NB4 (cell line): Measurements from ENCODE around the gene EID2B.

Experiments
- DNase-seq: peaks from one replicate; pipeline ENCODE4 v3.0.0; 2010; ENCODE audit warnings: low read depth
- H3K4me3 ChIP-seq: one replicate; pipeline ENCODE4 v1.5.1; 2011; ENCODE audit warnings: mild to moderate bottlenecking, low read depth, low read length, moderate library complexity
- MYC ChIP-seq: IDR thresholded peaks from 2 replicates; pipeline ENCODE4 v1.6.1; 2011; ENCODE audit warnings: low read depth, low read length
- POLR2A ChIP-seq: IDR thresholded peaks from 2 replicates; pipeline ENCODE4 v1.6.1; 2011; ENCODE audit warnings: mild to moderate bottlenecking; ENCODE audit not compliant: insufficient read length; ENCODE audit errors: extremely low read depth
- TF ChIP-seq, protein P1 (sequence below): IDR thresholded peaks from 2 replicates; pipeline ENCODE4 v1.6.1; 2011; ENCODE audit warnings: low read depth, low read length
- TF ChIP-seq, protein P2 (sequence below): IDR thresholded peaks from one replicate; pipeline ENCODE4 v1.5.1; 2012; ENCODE audit warnings: low read depth, low read length

EID2B gene

DNA sequence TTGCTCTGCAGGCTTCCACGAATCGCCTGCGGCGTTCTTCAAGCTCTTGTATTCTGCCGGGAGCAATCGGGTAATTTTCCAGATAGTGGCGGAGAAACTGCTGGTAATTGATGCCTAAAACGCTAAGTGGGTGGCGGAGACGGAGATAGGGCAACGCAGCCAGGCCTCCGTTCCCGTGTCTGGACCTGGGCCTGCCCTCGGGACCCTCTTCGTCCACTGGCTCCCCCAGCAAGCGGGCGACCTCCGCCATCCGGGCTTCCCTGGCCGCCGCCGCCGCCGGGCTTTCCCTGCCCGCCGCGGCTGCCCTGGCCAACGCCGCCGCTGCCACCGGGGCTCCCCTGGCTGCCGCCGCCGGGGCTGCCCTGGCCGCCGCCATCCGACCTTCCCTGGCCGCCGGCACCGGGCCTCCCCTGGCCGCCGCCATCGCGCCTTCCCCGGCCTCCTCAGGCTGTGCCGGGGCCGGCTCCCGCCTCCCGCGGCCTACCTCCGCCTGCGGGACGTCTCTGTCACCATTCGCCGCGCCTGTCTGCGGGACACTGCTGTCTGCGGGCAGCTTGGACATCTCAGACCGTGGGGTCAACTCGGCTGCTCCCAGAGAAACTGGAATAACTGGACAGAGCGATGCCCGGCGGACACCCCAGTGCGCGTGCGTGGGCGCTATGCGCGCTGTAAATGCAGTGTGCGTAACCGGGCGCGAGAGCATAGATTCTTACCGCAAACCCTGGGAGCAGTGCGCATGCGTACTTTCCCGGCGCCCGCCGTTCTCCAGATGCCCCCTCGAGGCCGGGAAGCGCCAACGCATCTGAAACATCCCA, 7.1 kb upstream of the EID2B start, which contains the start of gene EID2:
Gene EID2, minus strand, starts transcription at position 644 of the 815 bp plus-strand sequence. Its CDS starts 82 bp downstream, at position 562.
- TF ChIP-seq, protein P1, sequence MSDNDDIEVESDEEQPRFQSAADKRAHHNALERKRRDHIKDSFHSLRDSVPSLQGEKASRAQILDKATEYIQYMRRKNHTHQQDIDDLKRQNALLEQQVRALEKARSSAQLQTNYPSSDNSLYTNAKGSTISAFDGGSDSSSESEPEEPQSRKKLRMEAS: peak; percentile 63
- TF ChIP-seq, protein P2, sequence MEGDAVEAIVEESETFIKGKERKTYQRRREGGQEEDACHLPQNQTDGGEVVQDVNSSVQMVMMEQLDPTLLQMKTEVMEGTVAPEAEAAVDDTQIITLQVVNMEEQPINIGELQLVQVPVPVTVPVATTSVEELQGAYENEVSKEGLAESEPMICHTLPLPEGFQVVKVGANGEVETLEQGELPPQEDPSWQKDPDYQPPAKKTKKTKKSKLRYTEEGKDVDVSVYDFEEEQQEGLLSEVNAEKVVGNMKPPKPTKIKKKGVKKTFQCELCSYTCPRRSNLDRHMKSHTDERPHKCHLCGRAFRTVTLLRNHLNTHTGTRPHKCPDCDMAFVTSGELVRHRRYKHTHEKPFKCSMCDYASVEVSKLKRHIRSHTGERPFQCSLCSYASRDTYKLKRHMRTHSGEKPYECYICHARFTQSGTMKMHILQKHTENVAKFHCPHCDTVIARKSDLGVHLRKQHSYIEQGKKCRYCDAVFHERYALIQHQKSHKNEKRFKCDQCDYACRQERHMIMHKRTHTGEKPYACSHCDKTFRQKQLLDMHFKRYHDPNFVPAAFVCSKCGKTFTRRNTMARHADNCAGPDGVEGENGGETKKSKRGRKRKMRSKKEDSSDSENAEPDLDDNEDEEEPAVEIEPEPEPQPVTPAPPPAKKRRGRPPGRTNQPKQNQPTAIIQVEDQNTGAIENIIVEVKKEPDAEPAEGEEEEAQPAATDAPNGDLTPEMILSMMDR: peak; percentile 34
- no peak for TF ChIP-seq MYC
- TF ChIP-seq POLR2A: peak; percentile 41
- DNase-seq: peak; percentile 89
- H3K4me3 ChIP-seq: peak within 1 kb of the TSS; percentile 78

GRCh38 chr19:39539165-39539517, 6.5 kb upstream of the EID2B start:
- H3K4me3 ChIP-seq: peak overlapping the region; percentile 78
- no peak for DNase-seq
- TF ChIP-seq POLR2A (no peak), MYC (no peak)
- TF ChIP-seq, protein P1: no peak
- TF ChIP-seq, protein P2: no peak

- DNase-seq: no peak
- no peak overlapping the region for H3K4me3 ChIP-seq
- TF ChIP-seq, protein P1: no peak
Observed at GRCh38 chr19:39533791-39534190, 1.1 kb upstream of the EID2B start.

DNA sequence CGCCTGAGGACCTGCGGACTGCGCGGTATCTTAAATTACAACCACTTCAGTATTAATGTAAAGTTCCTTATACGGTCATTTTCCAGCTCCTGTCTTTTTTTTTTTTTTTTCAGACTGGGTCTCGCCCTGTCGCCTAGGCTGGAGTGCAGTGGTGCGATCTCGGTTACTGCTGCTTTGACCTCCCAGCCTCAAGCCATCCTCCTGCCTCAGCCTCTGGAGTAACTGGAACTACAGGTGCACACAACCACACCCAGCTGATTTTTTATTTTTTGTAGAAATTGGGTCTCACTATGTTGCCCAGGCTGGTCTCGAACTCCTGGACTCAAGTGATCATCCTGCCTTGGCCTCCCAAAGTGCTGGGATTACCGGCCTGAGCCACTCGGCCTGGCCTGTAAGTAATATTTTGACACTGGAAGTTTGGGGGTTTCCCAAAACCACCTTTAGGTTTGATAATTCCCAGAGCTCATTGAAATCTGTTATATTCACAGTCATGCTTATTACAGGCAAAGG, 406 bp upstream of the EID2B start:
- TF ChIP-seq MYC: no peak
- TF ChIP-seq, protein P1: no peak
- TF ChIP-seq, protein P2: no peak
- TF ChIP-seq POLR2A: no peak
- DNase-seq: no peak
- no peak overlapping the region for H3K4me3 ChIP-seq

DNA sequence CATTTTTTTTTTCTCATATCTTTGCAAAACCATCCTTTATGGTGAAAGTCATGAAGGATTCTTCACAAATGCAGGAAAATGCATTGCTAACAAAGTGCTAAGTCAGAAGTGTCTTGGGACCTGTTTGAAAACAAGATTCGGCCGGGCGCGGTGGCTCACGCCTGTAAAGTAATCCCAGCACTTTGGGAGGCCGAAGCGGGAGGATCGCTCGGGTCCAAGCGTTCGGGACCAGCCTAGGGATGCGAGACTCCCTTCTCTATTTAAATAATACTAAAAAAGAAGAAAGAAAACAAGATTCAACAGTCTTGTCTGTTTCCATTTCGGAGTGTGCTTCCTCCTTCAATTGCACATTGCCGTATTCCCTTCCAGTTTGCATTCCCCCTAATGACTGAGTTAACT, 819 bp downstream of the EID2B start:
- H3K4me3 ChIP-seq: peak overlapping the region; percentile 84
- TF ChIP-seq, protein P1: no peak
- TF ChIP-seq, protein P2: no peak
- no peak for TF ChIP-seq MYC
- TF ChIP-seq POLR2A: no peak
- DNase-seq: no peak

DNA sequence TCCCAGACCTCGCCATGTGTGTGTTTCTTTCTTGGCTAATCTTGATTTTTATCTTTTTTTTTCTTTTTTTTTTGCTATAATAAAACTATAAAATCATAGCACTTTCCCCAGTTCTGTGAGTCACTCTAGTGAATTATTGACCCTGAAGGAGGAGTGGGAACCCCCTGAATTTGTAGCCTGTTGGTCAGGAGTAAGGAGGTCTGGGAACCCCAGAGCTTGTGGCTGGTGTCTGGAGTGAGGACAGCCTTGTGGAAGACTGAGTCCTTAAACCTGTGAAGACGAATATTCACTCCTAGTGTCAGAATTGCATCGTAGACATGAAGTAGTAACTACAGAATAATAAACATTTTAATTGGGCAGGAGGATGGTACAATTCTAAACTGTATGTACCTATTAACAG, 7.4 kb downstream of the EID2B start:
- no peak for TF ChIP-seq POLR2A
- TF ChIP-seq, protein P2: no peak
- TF ChIP-seq, protein P1: no peak
- no peak for TF ChIP-seq MYC
- no peak overlapping the region for H3K4me3 ChIP-seq
- DNase-seq: no peak
